Stimulated activated CD4-positive, alpha-beta T cell treated with anti-CD3 and anti-CD28 coated beads, Interleukin-1b, Interleukin-23, amount 100 ng/mL, for 1 hour (primary cell): ENCODE measurements around the gene BACE2.
"Not testable (repeated sequence)": the region's sequence is repeated elsewhere in the genome, so short reads cannot be mapped to it uniquely, and the experiment has no call there.

Experiments
- DNase-seq, 2 donors: peaks; one replicate each; pipeline ENCODE4 v3.0.0-alpha.2; 2020; ENCODE audit warnings: low read depth in 2 of 2

Gene BACE2

DNA sequence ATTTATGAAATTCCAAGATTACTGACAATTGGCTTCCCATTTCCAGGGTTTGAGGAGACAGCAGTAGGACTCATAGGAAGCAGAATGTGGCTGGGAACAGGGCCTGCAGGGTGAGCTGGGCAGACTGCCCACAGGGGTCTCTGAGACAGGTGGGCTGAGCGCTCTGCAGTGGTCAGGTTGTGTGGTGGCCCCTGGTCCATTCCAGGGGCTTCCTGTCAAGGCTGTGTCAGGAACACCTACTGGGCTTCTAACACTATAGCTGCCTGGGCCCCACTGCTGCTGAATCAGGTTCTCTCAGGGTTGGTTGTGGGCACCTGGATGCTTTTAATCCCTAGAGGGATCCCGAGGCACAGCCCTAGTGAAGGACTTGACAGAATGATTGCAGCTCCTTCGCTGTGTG is 72.1 kb downstream of the BACE2 start:
- DNase-seq: no peak

DNA sequence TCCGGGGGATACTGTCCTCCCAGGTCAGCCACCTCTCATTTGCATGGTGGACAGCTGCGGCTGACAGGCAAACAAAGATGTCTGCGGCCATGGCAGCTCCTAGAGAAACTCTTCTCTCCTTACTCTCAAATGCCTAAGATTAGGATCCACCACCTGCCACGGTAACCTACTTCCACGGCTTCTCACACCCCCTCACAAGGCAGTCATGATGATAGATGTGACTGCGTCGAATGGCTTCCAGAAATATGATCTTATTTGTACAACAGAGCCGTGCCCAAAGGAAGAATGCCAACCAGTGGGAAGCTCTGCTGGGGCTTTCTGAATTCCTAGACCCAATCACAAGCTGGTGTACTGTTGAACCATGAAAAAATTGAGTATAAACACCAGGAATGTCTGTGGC is 73.4 kb downstream of the BACE2 start:
- DNase-seq: no peak

GRCh38 chr21:41242238-41242829 is 74.4 kb downstream of the BACE2 start:
- no peak for DNase-seq

GRCh38 chr21:41243107-41243506 is 75.1 kb downstream of the BACE2 start:
- DNase-seq: no peak

DNA sequence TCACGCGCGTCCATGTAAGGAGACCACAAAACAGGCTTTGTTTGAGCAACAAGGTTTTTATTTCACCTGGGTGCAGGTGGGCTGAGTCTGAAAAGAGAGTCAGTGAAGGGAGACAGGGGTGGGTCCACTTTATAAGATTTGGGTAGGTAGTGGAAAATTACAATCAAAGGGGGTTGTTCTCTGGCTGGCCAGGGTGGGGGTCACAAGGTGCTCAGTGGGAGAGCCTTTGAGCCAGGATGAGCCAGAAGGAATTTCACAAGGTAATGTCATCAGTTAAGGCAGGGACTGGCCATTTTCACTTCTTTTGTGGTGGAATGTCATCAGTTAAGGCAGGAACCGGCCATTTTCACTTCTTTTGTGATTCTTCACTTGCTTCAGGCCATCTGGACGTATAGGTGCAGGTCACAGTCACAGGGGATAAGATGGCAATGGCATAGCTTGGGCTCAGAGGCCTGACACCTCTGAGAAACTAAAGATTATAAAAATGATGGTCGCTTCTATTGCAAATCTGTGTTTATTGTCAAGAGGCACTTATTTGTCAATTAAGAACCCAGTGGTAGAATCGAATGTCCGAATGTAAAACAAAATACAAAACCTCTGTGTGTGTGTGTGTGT is 76.4 kb downstream of the BACE2 start:
- not testable (repeated sequence) for DNase-seq

- DNase-seq: no peak
These were observed 77.7 kb downstream of the BACE2 start for GRCh38 chr21:41245509-41246135.

DNA sequence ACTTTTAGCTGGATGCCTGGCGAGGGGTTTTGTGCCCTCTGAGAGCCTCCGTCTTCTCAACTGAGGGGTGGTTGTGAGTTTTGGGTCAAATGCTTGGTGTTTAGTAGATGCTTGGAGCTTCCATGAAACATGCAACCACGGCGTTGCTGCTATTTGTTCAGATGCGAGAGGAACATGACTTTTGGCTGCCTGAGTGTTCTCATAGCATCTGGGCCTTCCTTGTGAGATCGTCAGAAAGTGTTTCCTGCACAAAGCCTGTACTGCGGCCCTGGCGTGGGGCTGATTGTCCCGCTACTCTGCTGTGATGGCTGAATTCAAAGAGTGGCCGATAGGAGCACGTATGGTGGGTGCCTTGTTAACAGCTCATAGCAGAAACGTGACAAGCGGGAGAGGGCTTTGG is 78.8 kb downstream of the BACE2 start:
- no peak for DNase-seq

DNA sequence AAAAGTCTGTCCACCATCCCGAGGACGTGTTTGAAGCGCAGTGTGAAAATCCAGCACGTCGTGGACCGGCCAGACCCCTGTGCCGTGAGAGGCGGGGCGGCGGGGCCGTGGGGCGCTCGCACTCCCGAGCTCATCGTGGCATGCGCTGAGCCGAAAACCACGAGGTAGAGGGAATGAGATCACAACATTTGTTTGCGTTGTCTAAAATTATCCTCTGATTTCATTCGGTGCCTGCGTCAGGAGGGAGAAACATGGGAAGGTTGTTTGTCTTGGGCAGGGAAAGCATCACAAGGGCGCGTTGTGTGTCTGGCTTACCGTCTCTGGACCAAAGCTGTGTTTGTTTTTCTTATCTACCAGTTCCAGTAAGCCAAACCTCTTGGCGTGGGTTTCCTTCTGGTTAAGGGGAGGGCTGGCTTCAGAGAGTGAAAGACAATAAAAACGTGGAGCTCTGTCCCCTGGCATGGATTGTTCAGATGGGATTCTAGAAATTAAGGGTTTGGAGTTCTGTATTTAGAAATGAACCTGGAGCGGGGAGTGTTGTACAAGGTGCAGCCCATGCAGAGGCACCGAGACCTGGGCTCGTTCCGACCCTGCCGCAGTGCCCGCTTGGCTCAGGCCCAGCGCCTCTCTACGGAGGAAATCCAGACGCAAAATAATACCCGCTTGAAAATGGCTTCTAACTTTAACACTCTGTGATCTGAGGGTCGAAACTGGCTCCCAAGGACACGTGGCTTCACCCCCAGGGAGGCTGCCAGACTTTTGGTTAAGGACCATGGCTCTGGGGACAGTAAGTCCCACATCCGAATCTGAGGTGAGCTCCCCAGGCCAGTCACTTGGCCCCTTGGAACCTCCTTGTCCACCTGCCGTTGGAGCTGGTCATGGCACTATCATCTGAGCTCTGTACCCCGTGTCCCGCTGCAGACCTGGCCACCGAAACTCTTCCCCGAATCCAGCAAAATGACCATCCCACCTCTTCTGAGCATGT is 79.9 kb downstream of the BACE2 start:
- no peak for DNase-seq

DNA sequence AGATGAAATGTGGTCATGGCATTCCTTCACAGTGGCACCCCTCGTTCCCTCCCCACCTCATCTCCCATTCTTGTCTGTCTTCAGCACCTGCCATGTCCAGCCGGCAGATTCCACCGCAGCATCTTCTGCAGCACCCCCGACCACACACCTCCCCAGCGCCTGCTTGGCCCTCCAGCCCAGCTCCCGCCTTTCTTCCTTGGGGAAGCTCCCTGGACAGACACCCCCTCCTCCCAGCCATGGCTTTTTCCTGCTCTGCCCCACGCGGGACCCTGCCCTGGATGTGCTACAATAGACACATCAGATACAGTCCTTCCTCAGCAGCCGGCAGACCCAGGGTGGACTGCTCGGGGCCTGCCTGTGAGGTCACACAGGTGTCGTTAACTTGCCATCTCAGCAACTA is 81.5 kb downstream of the BACE2 start:
- no peak for DNase-seq

- no peak for DNase-seq
These were observed 82.6 kb downstream of the BACE2 start for GRCh38 chr21:41250519-41250918.

- no peak for DNase-seq
These were observed 84.1 kb downstream of the BACE2 start for GRCh38 chr21:41251961-41252642.

- no peak for DNase-seq
These were observed 86.2 kb downstream of the BACE2 start for GRCh38 chr21:41254090-41254700.

GRCh38 chr21:41255190-41255589 is 87.2 kb downstream of the BACE2 start:
- DNase-seq: no peak

DNA sequence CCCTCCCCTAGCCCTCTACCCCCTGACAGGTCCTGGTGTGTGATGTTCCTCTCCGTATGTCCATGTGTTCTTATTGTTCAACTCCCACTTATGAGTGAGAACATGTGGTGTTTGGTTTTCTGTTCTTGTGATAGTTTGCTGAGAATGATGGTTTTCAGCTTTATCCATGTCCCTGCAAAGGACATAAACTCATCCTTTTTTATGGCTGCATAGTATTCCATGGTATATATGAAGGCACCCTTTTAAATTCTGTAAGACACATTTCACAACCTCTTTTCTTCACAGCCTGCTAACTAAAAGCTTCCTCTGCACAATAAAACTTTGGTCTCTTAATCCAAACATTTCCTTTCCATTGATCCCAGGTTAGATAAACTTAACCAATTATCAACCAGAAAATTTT is 88.3 kb downstream of the BACE2 start:
- DNase-seq: not testable (repeated sequence)

DNA sequence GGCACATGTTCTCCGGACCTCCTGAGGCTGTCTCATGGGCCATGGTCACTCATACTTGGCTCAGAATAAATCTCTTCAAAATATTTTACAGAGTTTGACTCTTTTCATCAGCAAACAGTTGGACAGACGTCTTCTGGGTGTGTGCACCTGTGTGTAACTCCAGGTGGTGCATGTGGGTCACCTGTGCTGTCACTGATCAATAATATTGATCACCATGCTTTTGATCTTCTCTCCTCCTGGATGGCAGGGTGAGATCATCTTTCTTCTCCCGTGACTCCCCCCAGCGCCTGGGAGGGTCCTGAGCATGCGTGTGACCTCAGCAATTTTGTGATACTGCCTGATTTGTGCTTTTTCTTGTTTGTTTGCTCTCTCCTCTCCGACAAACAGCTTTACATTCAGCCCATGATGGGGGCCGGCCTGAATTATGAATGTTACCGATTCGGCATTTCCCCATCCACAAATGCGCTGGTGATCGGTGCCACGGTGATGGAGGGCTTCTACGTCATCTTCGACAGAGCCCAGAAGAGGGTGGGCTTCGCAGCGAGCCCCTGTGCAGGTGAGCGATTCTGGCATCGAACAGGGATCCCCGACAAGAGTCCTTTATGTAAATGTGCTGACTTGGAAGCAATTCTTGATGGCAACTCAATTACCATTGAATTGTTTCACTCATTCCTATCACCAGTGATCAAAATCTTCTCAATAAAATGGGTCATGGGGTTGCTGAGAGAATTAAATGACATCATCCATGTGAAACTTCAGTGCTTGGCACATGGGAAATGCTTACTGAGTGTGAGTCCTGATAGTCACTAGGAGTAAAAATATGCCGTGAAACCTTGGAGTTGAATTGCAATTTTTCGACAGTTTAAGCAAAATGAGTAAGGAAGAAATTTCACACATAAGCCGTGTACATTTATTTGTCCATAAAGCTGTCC is 89.1 kb downstream of the BACE2 start:
- no peak for DNase-seq

DNA sequence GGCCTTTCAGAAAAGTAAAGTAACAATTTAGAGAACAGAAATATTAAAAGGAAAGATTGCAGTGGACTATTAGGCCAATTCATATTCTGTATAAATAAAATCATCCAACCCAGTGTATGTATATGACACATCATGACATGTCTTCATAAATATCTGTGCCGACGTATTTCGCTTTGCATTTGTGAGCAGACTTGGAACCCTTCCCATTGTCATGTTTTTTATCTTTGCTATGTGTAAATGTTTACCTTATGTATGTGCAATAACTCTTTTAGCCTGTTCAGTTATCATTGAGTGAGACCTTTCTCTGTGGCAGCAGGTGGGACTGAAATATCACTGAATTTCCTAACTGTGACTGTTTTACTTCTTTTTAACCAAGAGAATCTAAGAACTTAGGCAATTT is 90.7 kb downstream of the BACE2 start:
- no peak for DNase-seq

- no peak for DNase-seq
These were observed 92.5 kb downstream of the BACE2 start for GRCh38 chr21:41260428-41260827.

GRCh38 chr21:41267346-41267745 is 99.4 kb downstream of the BACE2 start:
- DNase-seq: no peak

DNA sequence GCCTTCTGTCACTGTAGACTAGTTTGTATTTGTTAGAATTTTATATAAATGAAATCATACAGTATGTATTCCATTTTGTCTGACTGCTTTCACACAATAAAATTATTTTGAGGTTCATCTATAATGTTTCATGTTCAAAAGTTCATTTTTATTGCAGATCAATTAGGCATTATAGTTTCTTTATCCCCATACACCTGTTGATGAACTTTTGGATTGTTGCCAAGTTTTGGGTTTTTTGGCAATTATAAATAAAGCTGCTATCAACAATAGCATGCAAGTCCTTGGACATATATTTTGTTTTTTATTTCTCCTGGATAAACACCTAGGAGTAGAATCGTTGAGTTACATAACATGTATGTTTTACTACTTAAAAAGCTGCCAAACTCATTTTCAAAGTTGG is 101.6 kb downstream of the BACE2 start:
- no peak for DNase-seq

DNA sequence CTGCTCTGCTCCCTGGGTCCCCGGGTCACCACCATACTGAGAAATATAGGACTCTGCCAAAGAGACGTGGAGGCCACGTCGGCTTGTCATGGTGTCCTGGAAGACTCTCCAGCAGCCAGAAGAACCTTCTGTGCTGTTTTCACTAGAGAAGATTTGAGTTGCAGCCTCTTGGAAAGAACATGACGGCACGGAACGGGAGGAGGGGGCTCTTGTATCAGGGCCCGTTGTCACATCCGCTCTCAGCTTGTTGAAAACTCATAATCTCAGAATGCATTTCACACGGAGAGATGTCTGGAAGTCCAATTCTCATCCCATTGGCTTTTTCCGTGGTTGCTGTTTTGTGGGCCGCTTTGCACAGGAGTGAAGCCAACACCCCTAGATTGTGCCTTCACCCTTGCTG is 109.2 kb downstream of the BACE2 start:
- DNase-seq: no peak
